Stimulated activated CD4-positive, alpha-beta T cell treated with anti-CD3 and anti-CD28 coated beads, Interleukin-2, amount 100 ng/mL, for 48 hours (primary cell): ENCODE data around the gene MELTF.

Experiments
- DNase-seq, 2 donors: peaks; one replicate each; pipeline ENCODE4 v3.0.0-alpha.2; 2020

Gene MELTF

GRCh38 chr3:196991581-196992460 lies 37.8 kb downstream of the MELTF start:
- no peak for DNase-seq

GRCh38 chr3:196990601-196991007 lies 39.0 kb downstream of the MELTF start:
- no peak for DNase-seq

GRCh38 chr3:196989721-196990262 lies 39.8 kb downstream of the MELTF start:
- DNase-seq, result no peak

GRCh38 chr3:196988241-196989029 lies 41.2 kb downstream of the MELTF start:
- no peak for DNase-seq

- DNase-seq, result no peak
Observed at GRCh38 chr3:196987022-196987421, 42.6 kb downstream of the MELTF start.

- DNase-seq, result no peak
Observed at GRCh38 chr3:196985954-196986885, 43.4 kb downstream of the MELTF start.

GRCh38 chr3:196985298-196985697 lies 44.3 kb downstream of the MELTF start:
- no peak for DNase-seq

- no peak for DNase-seq
Observed at GRCh38 chr3:196983186-196983585, 46.4 kb downstream of the MELTF start.

- no peak for DNase-seq
Observed at GRCh38 chr3:196981657-196982056, 48.0 kb downstream of the MELTF start.

GRCh38 chr3:196979545-196979944 lies 50.1 kb downstream of the MELTF start:
- no peak for DNase-seq

- DNase-seq, result no peak
Observed at GRCh38 chr3:196976941-196977340, 52.7 kb downstream of the MELTF start.

GRCh38 chr3:196975349-196975748 lies 54.3 kb downstream of the MELTF start:
- no peak for DNase-seq

- DNase-seq, result no peak
Observed at GRCh38 chr3:196974661-196975060, 55.0 kb downstream of the MELTF start.

GRCh38 chr3:196971094-196971698 lies 58.4 kb downstream of the MELTF start:
- no peak for DNase-seq

GRCh38 chr3:196970547-196971093 lies 59.0 kb downstream of the MELTF start:
- no peak for DNase-seq

GRCh38 chr3:196969660-196970546 lies 59.7 kb downstream of the MELTF start:
- DNase-seq, result peak; percentile 67 to 74

GRCh38 chr3:196969134-196969659 lies 60.4 kb downstream of the MELTF start:
- DNase-seq, result peak; percentile 24 to 36

GRCh38 chr3:196968233-196969133 lies 61.1 kb downstream of the MELTF start, which contains the start of gene PIGZ:
Gene PIGZ, minus strand, starts transcription at chr3:196968833. Its CDS starts 16,802 bp downstream, at chr3:196952031.
- DNase-seq, result peak; percentile 25 to 38
